Suprapubic skin (tissue), 4 donors: ENCODE measurements around the gene RBM7. TPM values are rescaled to one million over a fixed set of nuclear protein-coding genes. Genes with fewer than 3 reads are reported as not detected.

Experiments used
- DNase-seq, 2 donors: peaks; one replicate each; pipeline ENCODE4 v3.0.0-alpha.2; 2019; ENCODE audit warnings: low spot score in 2 of 2
- H3K27ac ChIP-seq: fragments of 200-600 bp; sonication (generic); one replicate; pipeline ENCODE4 v1.5.1; 2019
- H3K27me3 ChIP-seq: fragments of 200-600 bp; sonication (generic); one replicate; pipeline ENCODE4 v1.5.1; 2019
- H3K36me3 ChIP-seq: fragments of 200-600 bp; sonication (generic); one replicate; pipeline ENCODE4 v1.5.1; 2019
- H3K4me1 ChIP-seq: fragments of 200-600 bp; sonication (generic); one replicate; pipeline ENCODE4 v1.5.1; 2019
- H3K4me3 ChIP-seq: fragments of 200-600 bp; sonication (generic); one replicate; pipeline ENCODE4 v1.5.1; 2019; ENCODE audit warnings: mild to moderate bottlenecking
- H3K9me3 ChIP-seq: fragments of 200-600 bp; sonication (generic); one replicate; pipeline ENCODE4 v1.5.1; 2019
- CTCF ChIP-seq, 2 donors: fragments of 200-600 bp in 1 of 2; fragments of 450-650 bp in 1 of 2; sonication (generic) in 1 of 2; IDR thresholded peaks; one replicate each; pipeline ENCODE4 v1.5.1; 2016 to 2019; ENCODE audit warnings: antibody characterized with exemption in 2 of 2, mild to moderate bottlenecking in 1 of 2, moderate library complexity in 1 of 2
- EP300 ChIP-seq: sonication (generic); formaldehyde crosslinking; IDR thresholded peaks from one replicate; pipeline ENCODE4 v1.6.1; 2017; ENCODE audit warnings: antibody characterized with exemption
- POLR2A ChIP-seq, 2 donors: fragments of 450-650 bp; IDR thresholded peaks; one replicate each; pipeline ENCODE4 v1.6.1; 2017; ENCODE audit warnings: antibody characterized with exemption in 2 of 2, mild to moderate bottlenecking in 2 of 2, moderate library complexity in 2 of 2
- POLR2AphosphoS5 ChIP-seq, 3 donors: sonication (generic); formaldehyde crosslinking; IDR thresholded peaks; one replicate each; pipeline ENCODE4 v1.6.1; 2017; ENCODE audit warnings: antibody characterized with exemption in 3 of 3
- WGBS: methylation state at CpG from one replicate; pipeline ENCODE4 v1.1.5; 2018; 5-methylcytosine and 5-hydroxymethylcytosine counted together
- total RNA-seq, 4 donors: library from RNA; depleted of rRNA; stranded (reverse); fragments of >200 nt; gene quantifications; one replicate each; pipeline ENCODE4 v1.1.0, GENCODE V29; 2016

The RBM7 gene
- total RNA-seq, 4 donors from 2014 or later, result 10.2 to 18.4 (median 16.9) TPM

GRCh38 chr11:114362326-114362725 is 38.1 kb upstream of the RBM7 start:
- Histone ChIP-seq H3K4me1 (peaks cover 8% of the 10 kb centered on the region), H3K4me3 (no peak overlapping the region), H3K27ac (no peak overlapping the region), H3K9me3 (no peaks in the 10 kb centered on the region), H3K36me3 (no peaks in the 10 kb centered on the region), H3K27me3 (no peaks in the 10 kb centered on the region)
- TF ChIP-seq POLR2A (IDR thresholded peaks at IDR 0.05) (no peak), EP300 (no peak), POLR2AphosphoS5 (IDR thresholded peaks at IDR 0.05) (no peak), CTCF (IDR thresholded peaks at IDR 0.05) (no peak)
- no peak for DNase-seq
- 87% methylated on average over 4 of the region's 4 CpGs for WGBS

- Histone ChIP-seq H3K36me3 (no peaks in the 10 kb centered on the region), H3K27ac (no peak overlapping the region), H3K9me3 (no peaks in the 10 kb centered on the region), H3K4me1 (peaks cover 8% of the 10 kb centered on the region), H3K4me3 (no peak overlapping the region), H3K27me3 (no peaks in the 10 kb centered on the region)
- 65% methylated on average over 3 of the region's 3 CpGs for WGBS
- no peak for DNase-seq
- TF ChIP-seq EP300, result no peak
- TF ChIP-seq POLR2AphosphoS5 (IDR thresholded peaks at IDR 0.05), result no peak
- no peak for TF ChIP-seq POLR2A (IDR thresholded peaks at IDR 0.05)
- no peak for TF ChIP-seq CTCF (IDR thresholded peaks at IDR 0.05)
Observed at GRCh38 chr11:114362958-114363357, 37.5 kb upstream of the RBM7 start.

GRCh38 chr11:114366331-114367243 is 33.9 kb upstream of the RBM7 start:
- WGBS, result 77% methylated on average over 13 of the region's 13 CpGs
- Histone ChIP-seq H3K27ac (no peak overlapping the region), H3K4me1 (peaks cover 2% of the 10 kb centered on the region), H3K36me3 (no peaks in the 10 kb centered on the region), H3K27me3 (no peaks in the 10 kb centered on the region), H3K9me3 (no peaks in the 10 kb centered on the region), H3K4me3 (no peak overlapping the region)
- no peak for DNase-seq
- TF ChIP-seq POLR2AphosphoS5 (IDR thresholded peaks at IDR 0.05) (no peak), CTCF (IDR thresholded peaks at IDR 0.05) (no peak), EP300 (no peak), POLR2A (IDR thresholded peaks at IDR 0.05) (no peak)

DNA sequence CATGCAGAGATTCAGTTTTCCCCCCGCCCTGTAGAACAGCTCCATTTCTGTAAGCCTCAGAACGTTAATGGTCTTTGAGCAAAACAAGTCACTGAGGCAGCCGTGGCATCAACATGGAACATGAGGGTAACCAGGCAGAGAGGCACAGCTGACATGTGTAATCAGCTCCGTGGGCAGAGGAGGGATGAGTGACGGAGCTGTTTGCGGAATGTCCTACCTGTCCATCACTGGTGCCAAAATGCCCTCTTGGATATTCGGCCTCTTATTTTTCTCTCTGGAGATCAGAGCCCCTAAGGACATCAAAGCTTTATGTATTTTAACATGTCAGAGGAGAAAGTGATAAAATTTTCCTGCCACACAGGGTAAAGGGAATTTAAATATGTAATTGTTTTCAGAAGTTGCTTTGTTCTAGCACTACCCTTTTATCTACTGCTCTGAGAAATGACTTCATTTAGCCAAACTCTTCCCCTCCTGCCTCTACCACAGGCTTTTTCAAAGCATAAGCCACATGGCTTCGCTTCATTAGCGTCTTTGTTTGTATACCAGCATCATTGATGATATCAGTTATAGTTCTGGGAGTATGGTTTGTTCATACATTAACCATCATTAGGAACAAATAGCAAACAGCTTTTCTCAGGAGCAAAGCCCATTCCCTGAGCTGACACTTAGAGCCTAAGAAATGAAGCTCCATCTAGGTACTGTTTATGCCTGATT is 33.1 kb upstream of the RBM7 start:
- Histone ChIP-seq H3K27me3 (no peaks in the 10 kb centered on the region), H3K4me3 (no peak overlapping the region), H3K27ac (no peak overlapping the region), H3K4me1 (peaks cover 2% of the 10 kb centered on the region), H3K9me3 (no peaks in the 10 kb centered on the region), H3K36me3 (no peaks in the 10 kb centered on the region)
- WGBS, result 79% methylated on average over 9 of the region's 9 CpGs
- TF ChIP-seq EP300 (no peak), POLR2A (IDR thresholded peaks at IDR 0.05) (no peak), POLR2AphosphoS5 (IDR thresholded peaks at IDR 0.05) (no peak), CTCF (IDR thresholded peaks at IDR 0.05) (no peak)
- no peak for DNase-seq
